Epithelial cell of proximal tubule (primary cell): ENCODE results near the gene CEP68. TPM values are rescaled to one million over a fixed set of nuclear protein-coding genes. Genes with fewer than 3 reads are reported as not detected.

Source experiments
- DNase-seq: peaks from one replicate; pipeline ENCODE4 v3.0.0-alpha.2; 2011; ENCODE audit warnings: low read depth
- H3K4me3 ChIP-seq: 2 replicates; pipeline ENCODE4 v1.5.1; 2011; ENCODE audit warnings: low read depth, mild to moderate bottlenecking, low read length
- total RNA-seq: library from RNA; depleted of rRNA; stranded (reverse); fragments of >200 nt; gene quantifications from 2 replicates; pipeline ENCODE4 v1.2.3, GENCODE V29; 2015
- TF ChIP-seq, protein P1 (sequence below): conservative IDR thresholded peaks from 2 replicates; pipeline ENCODE4 v1.5.1; 2012; ENCODE audit warnings: low read depth, mild to moderate bottlenecking, low read length

The CEP68 gene
- total RNA-seq, 1 donor from 2014 or later, result 5.1 TPM

DNA sequence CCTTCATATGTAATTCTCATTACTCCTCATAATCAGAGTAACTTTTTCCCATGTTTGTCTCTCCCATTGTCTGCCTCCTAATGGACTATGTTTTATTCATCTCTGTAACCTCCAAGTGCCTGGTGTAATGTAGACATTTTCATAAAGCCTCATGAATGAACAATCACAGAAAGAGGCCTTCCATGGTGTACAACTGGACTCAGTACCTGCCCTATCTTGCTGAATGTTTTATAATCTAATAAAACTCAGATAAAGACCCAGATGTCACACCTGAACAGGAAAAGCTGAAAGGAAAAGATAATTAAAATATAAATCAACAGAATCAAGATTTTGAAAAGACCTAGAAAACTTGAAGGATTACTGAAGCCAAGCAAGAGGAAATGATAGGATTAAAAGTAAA is 37.0 kb downstream of the CEP68 start:
- DNase-seq, result no peak
- H3K4me3 ChIP-seq, result no peak overlapping the region
- TF ChIP-seq, protein P1, sequence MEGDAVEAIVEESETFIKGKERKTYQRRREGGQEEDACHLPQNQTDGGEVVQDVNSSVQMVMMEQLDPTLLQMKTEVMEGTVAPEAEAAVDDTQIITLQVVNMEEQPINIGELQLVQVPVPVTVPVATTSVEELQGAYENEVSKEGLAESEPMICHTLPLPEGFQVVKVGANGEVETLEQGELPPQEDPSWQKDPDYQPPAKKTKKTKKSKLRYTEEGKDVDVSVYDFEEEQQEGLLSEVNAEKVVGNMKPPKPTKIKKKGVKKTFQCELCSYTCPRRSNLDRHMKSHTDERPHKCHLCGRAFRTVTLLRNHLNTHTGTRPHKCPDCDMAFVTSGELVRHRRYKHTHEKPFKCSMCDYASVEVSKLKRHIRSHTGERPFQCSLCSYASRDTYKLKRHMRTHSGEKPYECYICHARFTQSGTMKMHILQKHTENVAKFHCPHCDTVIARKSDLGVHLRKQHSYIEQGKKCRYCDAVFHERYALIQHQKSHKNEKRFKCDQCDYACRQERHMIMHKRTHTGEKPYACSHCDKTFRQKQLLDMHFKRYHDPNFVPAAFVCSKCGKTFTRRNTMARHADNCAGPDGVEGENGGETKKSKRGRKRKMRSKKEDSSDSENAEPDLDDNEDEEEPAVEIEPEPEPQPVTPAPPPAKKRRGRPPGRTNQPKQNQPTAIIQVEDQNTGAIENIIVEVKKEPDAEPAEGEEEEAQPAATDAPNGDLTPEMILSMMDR, result no peak

DNA sequence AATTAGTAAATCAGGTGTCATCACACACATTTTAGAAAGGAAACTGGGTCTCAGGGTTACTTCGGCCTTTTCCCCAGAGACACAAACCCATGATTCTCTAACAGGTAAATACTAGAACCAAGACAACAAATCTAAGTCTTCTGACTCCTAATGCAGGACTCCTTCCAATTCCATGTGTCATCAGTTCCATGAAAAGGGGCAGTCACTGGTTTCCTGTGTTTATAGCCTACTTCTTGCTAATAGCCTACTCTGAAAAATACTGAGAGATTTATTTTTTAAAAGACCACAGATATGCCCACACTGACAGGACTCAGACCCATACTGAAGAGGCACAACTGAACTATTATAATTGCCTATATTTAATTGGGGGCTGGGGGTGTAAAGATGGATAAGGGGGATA is 40.7 kb downstream of the CEP68 start:
- TF ChIP-seq, protein P1, result no peak
- H3K4me3 ChIP-seq, result no peak overlapping the region
- no peak for DNase-seq

DNA sequence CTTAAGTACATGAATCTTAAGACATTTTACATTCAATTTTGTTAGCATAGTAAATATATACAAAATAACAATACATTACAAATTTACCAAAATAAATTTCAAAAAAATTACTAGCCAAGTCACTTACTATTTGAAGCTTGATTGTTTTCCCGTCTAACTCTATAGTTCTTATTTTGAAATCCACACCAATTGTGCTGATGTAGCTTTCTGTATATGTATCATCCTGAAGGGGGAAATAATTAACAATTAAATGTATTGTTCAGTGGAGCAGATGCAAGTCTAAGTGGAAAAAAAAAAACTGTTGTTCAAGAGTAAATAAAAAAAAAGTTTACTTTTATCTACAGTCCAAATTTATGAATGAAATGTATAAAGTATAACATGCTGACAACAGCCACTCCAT is 41.6 kb downstream of the CEP68 start:
- no peak for DNase-seq
- TF ChIP-seq, protein P1, result no peak
- H3K4me3 ChIP-seq, result no peak overlapping the region

DNA sequence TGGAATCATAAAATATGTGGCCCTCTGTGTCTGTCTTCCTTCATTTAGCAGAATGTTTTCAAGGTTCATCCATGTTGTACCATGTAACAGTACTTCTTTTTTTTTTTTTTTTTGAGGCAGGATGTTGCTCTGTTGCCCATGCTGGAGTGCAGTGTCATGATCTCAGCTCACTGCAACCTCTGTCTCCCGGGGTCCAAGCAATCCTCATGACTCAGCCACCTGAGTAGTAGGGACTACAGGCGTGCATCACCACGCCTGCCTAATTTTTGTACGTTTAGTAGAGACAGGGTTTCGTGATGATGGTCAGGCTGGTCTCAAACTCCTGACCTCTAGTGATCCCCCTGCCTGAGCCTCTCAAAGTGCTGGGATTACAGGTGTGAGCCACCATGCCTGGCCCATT is 42.5 kb downstream of the CEP68 start:
- H3K4me3 ChIP-seq, result no peak overlapping the region
- DNase-seq, result no peak
- TF ChIP-seq, protein P1, result no peak

DNA sequence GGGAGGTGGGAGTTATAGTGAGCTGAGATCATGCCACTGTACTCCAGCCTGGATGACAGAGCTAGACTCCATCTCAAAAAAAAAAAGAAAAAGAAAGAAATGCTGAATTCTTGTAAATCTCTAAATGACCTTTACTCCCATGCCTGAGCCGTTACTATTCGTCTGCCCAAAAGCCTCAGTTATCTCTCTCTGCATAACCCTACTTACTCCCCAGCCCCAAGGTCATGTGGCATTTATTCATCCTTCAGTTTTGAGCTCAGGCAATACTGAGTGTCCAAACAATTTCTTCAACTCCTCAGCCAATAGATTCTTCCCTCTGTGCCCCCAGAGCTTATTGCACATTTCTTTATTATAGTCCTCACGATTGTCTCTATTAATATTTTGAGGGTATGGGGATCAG is 44.9 kb downstream of the CEP68 start:
- no peak for DNase-seq
- TF ChIP-seq, protein P1, result no peak
- H3K4me3 ChIP-seq, result no peak overlapping the region

DNA sequence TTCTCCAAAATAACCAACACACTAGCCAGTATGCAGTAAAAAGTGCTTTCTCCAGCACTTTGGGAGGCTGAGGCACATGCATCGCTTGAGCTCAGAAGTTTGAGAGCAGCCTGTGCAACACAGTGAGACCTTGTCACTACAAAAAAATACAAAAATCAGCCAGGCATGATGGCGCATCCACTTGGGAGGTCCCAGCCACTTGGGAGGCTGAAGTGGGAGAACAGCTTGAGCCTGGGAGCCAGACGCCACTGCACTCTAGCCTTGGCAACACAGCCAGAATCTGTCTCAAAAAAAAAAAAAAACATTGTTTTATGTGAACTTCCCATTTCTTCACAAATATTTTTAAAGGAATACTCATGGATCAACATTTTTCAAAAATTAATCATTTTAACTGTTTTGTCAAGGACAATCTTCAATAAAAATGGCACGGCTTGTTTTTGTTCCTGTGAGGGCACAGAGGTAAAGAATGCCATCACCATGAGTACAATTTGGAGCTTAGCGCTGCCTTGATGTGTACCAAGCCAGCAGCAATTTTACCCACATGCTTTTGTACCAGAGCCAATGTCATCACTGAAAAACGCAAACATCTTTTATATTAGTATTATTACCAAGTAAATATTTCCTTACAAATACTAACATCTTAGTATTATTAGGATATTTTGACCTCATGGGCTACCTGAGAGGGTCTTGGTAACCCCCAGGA is 46.9 kb downstream of the CEP68 start:
- TF ChIP-seq, protein P1, result no peak
- H3K4me3 ChIP-seq, result no peak overlapping the region
- DNase-seq, result no peak

DNA sequence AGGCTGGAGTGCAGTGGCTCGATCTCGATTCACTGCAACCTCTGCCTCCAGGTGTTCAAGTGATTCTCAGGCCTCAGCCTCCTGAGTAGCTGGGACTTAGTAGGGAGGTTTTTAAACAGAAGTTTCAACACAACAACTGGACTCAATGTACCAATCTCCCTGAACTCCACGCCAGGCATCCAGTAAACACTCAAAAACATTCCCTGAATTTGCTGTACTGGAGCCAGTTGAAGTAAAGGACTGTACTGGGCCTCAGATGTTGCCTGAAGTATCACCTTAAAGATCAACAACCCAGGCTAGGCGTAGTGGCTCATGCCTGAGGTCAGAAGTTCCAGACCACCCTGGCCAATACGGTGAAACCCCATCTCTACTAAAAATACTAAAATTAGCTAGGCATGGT is 51.3 kb downstream of the CEP68 start:
- no peak overlapping the region for H3K4me3 ChIP-seq
- TF ChIP-seq, protein P1, result no peak
- no peak for DNase-seq
